IPS-15b (cell line): Measurements from ENCODE around the gene UBAC1.
"Not testable (repeated sequence)": the region's sequence is repeated elsewhere in the genome, so short reads cannot be mapped to it uniquely, and the experiment has no call there.

Experiments
- H3K27me3 ChIP-seq: one replicate; pipeline ENCODE4 v1.6.1; 2013; ENCODE audit warnings: low read length; ENCODE audit not compliant: control insufficient read depth, insufficient read depth
- H3K36me3 ChIP-seq: one replicate; pipeline ENCODE4 v1.6.1; 2013; ENCODE audit warnings: low read length; ENCODE audit not compliant: control insufficient read depth, insufficient read depth
- H3K4me1 ChIP-seq: one replicate; pipeline ENCODE4 v1.6.1; 2013; ENCODE audit warnings: mild to moderate bottlenecking, low read length; ENCODE audit not compliant: control insufficient read depth, insufficient read depth
- H3K4me3 ChIP-seq: one replicate; pipeline ENCODE4 v1.5.1; 2013; ENCODE audit warnings: low read depth, low read length
- H3K9ac ChIP-seq: one replicate; pipeline ENCODE4 v1.6.1; 2013; ENCODE audit warnings: low read depth, mild to moderate bottlenecking, low read length
- H3K9me3 ChIP-seq: one replicate; pipeline ENCODE4 v1.6.1; 2013; ENCODE audit warnings: mild to moderate bottlenecking, low read length; ENCODE audit not compliant: control insufficient read depth, insufficient read depth

UBAC1 gene

DNA sequence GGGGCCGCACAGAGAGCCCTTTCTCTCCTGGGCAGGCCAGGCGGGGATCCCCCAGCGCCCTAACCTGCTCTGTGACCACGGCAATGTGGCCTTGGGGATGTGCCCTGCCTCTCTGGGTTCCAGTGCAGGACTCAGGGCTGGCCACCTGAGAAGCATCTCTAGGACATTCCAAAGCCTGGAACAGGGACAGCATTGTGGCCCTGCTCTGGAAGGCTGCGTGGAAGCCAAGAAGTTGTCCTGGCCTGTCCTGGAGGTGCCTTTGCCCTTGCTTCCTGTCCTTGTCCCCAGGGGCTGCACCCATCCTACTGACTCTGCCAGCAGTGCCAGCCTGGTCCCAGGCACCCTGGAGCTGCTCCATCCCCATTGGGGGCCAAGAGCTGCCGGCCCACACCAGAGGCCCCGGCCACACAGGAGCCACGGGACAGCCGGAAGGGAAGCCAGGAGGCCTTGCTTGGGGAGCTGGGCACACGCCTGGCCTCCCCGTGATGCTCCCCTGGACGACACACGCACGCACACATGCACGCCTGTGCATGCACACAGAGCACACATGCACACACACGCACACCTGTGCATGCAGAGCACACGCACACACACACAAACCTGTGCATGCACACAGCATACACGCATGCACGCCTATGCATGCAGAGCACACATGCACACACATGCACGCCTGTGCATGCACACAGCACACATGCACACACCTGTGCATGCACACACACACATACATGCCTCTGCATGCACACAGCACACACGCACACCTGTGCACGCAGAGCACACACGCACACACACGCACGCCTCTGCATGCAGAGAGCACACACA is 33.8 kb downstream of the UBAC1 start:
- H3K4me3 ChIP-seq: no peak overlapping the region
- H3K9me3 ChIP-seq: no peaks in the 10 kb centered on the region
- peaks cover 15% of the 10 kb centered on the region for H3K36me3 ChIP-seq
- no peak overlapping the region for H3K9ac ChIP-seq
- no peaks in the 10 kb centered on the region for H3K27me3 ChIP-seq
- H3K4me1 ChIP-seq: no peaks in the 10 kb centered on the region

DNA sequence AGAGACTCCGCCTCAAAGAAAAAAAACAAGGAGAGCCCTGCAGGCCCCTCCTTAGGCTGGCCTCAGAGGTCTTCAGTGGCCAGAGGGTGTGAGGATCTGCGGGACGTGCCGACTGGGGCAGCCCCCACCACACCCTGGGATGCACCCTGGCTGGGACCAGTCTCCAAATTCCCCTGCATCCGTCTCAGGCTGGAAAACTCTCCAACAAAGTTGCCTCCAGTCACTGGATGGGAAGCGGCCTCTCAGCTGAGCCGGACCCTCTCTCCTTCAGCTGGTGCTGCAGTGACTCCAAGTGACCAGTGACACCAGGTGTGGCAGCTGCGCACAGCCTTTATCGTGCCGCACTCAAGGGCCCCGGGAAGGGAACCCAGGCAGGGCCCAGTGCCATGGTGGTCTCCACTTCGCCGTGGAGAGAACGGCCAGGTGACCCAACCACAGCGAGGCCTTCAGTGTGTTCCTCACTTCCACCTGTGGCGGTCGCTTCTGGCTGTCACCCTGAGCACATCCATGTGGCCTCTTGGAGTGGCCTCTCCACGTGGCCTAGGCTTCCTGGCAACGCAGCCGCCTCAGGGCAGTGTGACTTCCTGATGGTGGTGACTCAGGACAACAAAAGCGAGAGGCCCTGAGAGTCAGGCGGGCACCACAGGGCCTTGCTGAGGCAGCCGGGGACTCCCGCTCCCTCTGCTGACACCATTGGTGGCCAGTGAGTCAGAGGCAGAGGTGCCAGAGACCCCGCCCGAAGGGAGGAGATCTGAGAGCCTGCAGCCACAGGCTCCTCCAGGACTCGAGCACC is 34.6 kb downstream of the UBAC1 start:
- Histone ChIP-seq H3K4me3 (no peak overlapping the region), H3K36me3 (peaks cover 14% of the 10 kb centered on the region), H3K4me1 (no peaks in the 10 kb centered on the region), H3K27me3 (no peaks in the 10 kb centered on the region), H3K9ac (no peak overlapping the region), H3K9me3 (no peaks in the 10 kb centered on the region)

DNA sequence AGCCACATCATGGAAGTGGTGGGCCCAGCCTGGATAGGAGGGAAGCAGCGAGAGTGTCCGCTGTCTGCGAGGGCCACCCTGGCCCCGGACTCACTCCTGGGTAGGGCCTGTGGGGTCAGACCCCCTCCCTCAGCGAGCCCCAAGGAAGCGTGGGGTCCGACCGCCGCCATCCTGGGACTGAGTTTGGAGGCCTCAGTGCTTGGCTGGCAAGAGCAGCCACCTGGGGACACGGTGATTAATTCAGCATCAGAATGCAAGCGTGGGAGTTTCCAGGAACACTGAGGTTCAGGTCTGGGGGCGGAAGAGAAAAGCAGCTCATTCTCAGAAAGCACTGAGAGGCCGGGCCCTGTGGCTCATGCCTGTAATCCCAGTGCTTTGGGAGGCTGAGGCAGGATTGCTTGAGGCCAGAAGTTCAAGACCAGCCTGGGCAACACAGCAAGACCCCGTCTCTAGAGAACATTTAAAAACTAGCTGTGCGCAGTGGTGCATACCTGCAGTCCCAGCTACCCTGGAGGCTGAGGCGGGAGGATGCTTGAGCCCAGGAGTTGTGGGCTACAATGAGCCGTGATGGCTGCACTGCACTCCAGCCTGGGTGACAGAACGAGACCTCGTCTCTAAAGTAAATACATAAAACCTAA is 35.6 kb downstream of the UBAC1 start:
- no peaks in the 10 kb centered on the region for H3K9me3 ChIP-seq
- no peak overlapping the region for H3K9ac ChIP-seq
- peaks cover 8% of the 10 kb centered on the region for H3K36me3 ChIP-seq
- no peaks in the 10 kb centered on the region for H3K4me1 ChIP-seq
- no peaks in the 10 kb centered on the region for H3K27me3 ChIP-seq
- no peak overlapping the region for H3K4me3 ChIP-seq

- peaks cover 8% of the 10 kb centered on the region for H3K36me3 ChIP-seq
- H3K9ac ChIP-seq: no peak overlapping the region
- H3K9me3 ChIP-seq: no peaks in the 10 kb centered on the region
- no peak overlapping the region for H3K4me3 ChIP-seq
- no peaks in the 10 kb centered on the region for H3K4me1 ChIP-seq
- no peaks in the 10 kb centered on the region for H3K27me3 ChIP-seq
Observed at GRCh38 chr9:135924628-135925338, 36.4 kb downstream of the UBAC1 start.

- H3K27me3 ChIP-seq: no peaks in the 10 kb centered on the region
- H3K9me3 ChIP-seq: no peaks in the 10 kb centered on the region
- no peak overlapping the region for H3K4me3 ChIP-seq
- peaks cover 8% of the 10 kb centered on the region for H3K36me3 ChIP-seq
- H3K4me1 ChIP-seq: no peaks in the 10 kb centered on the region
- H3K9ac ChIP-seq: no peak overlapping the region
Observed at GRCh38 chr9:135923508-135923907, 37.7 kb downstream of the UBAC1 start.

- Histone ChIP-seq H3K9ac (no peak overlapping the region), H3K36me3 (peaks cover 4% of the 10 kb centered on the region), H3K4me1 (no peaks in the 10 kb centered on the region), H3K4me3 (no peak overlapping the region), H3K9me3 (peaks cover 3% of the 10 kb centered on the region), H3K27me3 (no peaks in the 10 kb centered on the region)
Observed at GRCh38 chr9:135921749-135922310, 39.3 kb downstream of the UBAC1 start.

DNA sequence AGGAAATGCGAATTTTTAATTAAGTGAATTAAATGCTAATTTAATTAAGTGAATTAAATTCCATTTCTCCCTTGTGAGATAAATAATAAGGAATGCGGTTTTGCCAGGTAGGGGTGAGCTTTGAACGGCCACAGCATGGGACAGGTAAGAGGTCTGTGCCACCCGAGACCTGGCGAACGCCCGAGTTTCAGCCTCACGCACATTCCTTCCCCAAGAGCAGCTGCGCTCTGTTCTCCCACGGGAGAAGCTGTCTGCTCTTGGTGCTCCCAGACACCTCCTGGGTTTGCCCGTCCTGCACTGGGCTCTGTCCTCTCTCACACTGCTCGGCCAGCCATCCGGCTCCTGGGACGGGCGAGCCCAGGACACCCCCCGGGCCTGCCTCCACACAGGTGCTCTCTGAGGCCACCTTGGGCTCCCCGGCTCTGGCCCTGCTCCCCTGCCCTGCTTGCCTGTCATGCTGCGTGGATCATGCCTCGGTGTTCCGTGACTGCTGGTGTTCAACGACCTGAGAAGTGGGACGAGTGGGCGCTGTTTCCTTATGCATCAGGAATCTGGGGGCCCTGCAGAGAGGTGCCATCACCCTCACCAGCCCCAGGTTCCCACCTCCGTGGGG is 40.1 kb downstream of the UBAC1 start:
- H3K27me3 ChIP-seq: no peaks in the 10 kb centered on the region
- peaks cover 4% of the 10 kb centered on the region for H3K36me3 ChIP-seq

GRCh38 chr9:135920256-135920930 is 40.8 kb downstream of the UBAC1 start:
- Histone ChIP-seq H3K36me3 (peaks cover 4% of the 10 kb centered on the region), H3K4me3 (no peak overlapping the region), H3K9me3 (peaks cover 16% of the 10 kb centered on the region), H3K27me3 (no peaks in the 10 kb centered on the region), H3K9ac (no peak overlapping the region), H3K4me1 (no peaks in the 10 kb centered on the region)

More for the DNA sequence above, 40.1 kb downstream of the UBAC1 start:
- peaks cover 10% of the 10 kb centered on the region for H3K9me3 ChIP-seq
- no peak overlapping the region for H3K9ac ChIP-seq
- H3K4me1 ChIP-seq: no peaks in the 10 kb centered on the region
- H3K4me3 ChIP-seq: no peak overlapping the region

DNA sequence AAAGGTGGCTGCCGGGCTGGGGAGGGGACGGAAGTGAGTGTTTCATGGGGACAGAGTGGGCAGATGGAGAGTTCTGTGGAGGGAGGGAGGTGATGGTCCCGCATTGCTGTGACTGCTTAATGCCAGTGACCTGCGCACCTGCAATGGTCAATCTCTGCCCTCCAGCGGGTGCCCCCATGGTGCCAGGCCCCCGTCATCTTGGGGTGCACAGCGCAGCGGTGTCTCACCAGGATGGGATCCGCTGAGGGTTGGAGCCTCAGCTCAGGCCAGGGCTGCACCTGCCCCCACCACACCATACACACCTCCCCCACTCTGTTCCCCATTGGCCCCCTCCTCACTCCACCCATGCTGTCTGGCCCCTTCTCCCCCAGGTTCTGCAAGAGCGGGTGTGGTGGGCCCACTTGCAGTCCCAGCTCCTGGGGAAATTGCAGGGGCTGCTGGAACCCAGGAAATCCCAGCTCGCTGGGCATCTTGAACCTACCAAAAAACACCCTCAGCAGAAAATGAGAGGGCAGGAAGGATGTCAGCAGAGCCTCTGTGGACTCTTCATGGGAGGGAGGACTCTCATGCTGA is 41.8 kb downstream of the UBAC1 start:
- no peak overlapping the region for H3K9ac ChIP-seq
- H3K4me3 ChIP-seq: no peak overlapping the region
- peaks cover 11% of the 10 kb centered on the region for H3K36me3 ChIP-seq
- no peaks in the 10 kb centered on the region for H3K4me1 ChIP-seq
- H3K27me3 ChIP-seq: no peaks in the 10 kb centered on the region
- peaks cover 24% of the 10 kb centered on the region for H3K9me3 ChIP-seq

GRCh38 chr9:135916227-135916626 is 44.9 kb downstream of the UBAC1 start:
- not testable (repeated sequence) for H3K4me1 ChIP-seq, H3K4me3 ChIP-seq, H3K27me3 ChIP-seq, H3K9ac ChIP-seq
- Histone ChIP-seq H3K36me3 (peaks cover 25% of the 10 kb centered on the region), H3K9me3 (peaks cover 28% of the 10 kb centered on the region)
